NCI-H1694 (cell line): ENCODE results near the gene LCOR.

Experiments
- DNase-seq: peaks from one replicate; lab custom pipeline; 2025; lab: John Stamatoyannopoulos, UW

LCOR gene

GRCh38 chr10:96987842-96988175 lies 155.7 kb downstream of the LCOR start:
- DNase-seq, result no peak

GRCh38 chr10:96988426-96988825 lies 156.3 kb downstream of the LCOR start:
- no peak for DNase-seq

- DNase-seq, result no peak
Observed at GRCh38 chr10:96991313-96991841, 159.3 kb downstream of the LCOR start.

GRCh38 chr10:96992721-96993120 lies 160.6 kb downstream of the LCOR start:
- DNase-seq, result no peak

DNA sequence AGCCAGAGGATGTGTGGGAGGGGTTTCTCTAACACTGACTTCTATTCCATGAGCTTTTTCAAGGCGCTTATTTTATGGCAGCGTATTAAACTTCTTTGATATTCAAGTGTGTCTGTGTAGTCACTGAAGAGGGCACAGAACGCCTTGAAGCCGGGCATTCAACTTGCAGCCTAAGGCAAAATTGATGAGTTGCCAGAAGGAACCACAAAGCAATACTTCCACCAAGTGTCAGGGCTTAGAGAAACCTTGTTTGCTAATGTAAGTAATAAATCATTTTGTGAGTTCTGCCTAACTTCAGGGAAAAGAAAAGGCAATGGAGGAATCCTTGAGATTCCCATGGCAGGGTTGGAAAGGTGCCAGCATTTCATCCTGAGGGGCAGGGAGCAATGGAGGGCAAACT lies 163.8 kb downstream of the LCOR start:
- no peak for DNase-seq

- DNase-seq, result no peak
Observed at GRCh38 chr10:96996275-96996965, 164.3 kb downstream of the LCOR start.

DNA sequence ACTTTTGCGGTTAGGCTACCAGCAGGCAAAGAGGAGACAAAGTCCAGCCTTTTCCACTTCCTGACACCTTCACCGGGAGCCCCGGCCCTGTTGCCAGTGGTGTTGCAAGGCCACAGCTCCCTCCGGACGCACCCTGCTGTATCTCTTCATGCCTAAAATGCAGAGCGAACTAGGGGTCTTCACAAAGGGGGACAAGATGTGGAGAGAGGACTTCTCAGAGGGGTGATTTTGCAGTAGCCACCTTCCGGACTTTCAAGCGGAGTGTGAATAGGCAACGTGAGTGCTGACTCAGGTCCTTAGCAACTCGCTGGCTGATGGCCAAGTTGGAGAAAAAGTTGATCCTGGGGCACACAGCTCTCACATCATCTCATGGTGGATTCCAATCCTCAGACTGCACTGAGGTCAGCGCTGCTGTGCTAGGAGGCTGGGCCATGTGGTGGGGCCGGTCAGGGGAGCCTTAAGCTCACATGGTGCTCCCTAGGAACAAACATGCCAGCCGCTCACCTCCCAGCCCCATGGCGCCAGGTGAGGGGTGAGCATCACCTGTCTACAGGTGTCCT lies 166.3 kb downstream of the LCOR start:
- no peak for DNase-seq

DNA sequence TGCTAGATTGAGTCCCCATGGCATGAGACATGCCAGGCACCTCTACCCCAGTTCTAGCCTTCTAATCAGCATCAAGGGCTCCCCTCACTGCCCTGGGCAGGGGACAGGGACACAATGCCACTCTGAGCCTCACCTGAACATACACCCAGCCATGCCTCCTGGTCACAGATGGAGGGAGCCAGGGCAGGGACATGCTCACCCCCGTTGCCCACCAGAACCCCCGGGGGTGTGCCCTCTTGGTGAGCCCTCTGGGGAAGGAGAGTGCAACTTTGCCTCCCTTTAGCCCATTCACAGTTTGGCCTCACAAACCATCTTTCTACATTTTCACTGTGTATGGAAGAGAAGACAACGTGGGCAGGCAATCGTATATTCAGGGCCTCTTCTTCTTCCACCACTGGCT lies 167.2 kb downstream of the LCOR start:
- no peak for DNase-seq

DNA sequence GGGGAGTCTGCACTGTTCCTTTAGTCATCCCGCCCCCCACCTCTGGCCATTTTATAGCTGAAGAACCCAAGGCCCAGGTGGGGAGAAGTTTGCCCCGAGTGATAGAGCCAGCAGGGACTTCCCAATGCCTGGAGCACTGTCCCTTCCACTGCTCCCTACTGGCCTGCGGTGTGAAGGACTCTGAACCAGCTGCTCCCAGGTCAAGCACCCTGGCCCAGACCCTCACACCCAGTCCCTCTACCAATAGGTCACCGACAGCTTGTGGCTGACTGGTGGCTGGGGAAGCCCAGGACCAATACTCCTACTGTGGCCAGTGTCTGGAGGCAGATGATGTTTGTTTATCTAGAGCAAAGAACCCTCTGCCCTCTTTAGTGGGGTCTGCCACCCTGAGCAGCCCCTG lies 167.9 kb downstream of the LCOR start:
- DNase-seq, result no peak

GRCh38 chr10:97000487-97001182 lies 168.5 kb downstream of the LCOR start:
- no peak for DNase-seq

- no peak for DNase-seq
Observed at GRCh38 chr10:97001183-97001991, 169.3 kb downstream of the LCOR start.

DNA sequence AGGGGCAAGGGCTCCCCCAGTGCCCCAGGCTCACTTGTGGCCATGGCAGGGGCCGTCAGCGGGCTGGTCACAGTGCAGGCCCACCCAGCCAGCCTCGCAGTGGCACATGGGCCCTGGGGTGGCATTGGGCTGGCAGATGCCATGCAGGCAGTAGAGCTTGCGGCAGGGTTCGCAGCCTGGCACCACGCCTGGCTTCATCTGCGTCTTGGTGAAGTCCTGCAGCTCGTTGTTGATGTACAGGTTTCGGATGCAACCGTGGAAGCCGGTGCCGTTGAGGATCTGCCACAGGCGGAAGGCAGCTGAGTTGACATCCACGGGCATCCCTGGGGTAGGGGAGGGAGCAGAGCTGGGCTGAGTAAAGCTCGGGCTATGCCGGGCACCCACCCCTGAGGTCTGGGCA lies 170.6 kb downstream of the LCOR start:
- DNase-seq, result no peak

- no peak for DNase-seq
Observed at GRCh38 chr10:97003151-97003803, 171.2 kb downstream of the LCOR start.

DNA sequence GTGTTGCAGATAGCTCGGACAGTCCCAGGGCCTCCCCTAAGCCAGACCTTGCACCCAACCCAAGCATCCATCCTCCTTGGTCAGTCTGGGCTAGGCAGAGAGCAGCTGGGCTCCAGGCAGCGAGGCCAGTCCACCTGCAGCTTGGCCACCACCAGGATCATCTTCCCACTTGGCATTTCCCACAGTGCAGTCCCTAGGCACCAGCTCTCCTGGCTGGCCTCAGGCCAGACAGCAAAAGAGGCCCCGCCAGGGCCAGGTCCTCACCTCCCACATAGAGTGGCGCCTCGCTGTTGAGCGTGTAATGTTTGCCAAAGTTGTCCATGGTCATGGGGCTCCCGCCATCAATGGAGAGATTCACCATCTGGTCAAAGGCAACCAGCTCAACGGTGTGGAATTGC lies 171.7 kb downstream of the LCOR start:
- DNase-seq, result no peak

- DNase-seq, result no peak
Observed at GRCh38 chr10:97004591-97004990, 172.5 kb downstream of the LCOR start.

GRCh38 chr10:97005349-97005748 lies 173.3 kb downstream of the LCOR start:
- DNase-seq, result no peak

GRCh38 chr10:97006364-97006763 lies 174.3 kb downstream of the LCOR start:
- no peak for DNase-seq

GRCh38 chr10:97007417-97007816 lies 175.3 kb downstream of the LCOR start:
- DNase-seq, result no peak

GRCh38 chr10:97010695-97011206 lies 178.7 kb downstream of the LCOR start:
- DNase-seq, result no peak

DNA sequence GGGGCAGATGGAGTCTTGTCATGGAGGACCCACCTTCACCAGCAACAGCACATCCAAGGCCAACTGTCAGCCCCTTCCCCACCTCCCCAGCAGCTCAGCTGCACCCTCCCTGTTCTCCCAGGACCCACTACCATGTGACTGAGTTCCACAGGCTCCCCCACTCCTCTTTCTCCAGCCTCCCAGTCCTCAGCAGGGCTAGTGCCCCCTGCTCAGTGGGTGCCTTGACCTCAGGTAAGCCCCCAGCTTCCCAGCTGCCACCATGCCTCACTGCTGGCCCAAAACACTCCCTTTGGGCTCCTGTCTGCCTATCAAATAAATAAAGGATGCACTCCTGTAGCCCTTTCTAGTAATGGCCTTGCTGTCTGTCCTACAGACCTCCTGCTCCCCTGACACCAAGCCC lies 179.3 kb downstream of the LCOR start:
- DNase-seq, result no peak

DNA sequence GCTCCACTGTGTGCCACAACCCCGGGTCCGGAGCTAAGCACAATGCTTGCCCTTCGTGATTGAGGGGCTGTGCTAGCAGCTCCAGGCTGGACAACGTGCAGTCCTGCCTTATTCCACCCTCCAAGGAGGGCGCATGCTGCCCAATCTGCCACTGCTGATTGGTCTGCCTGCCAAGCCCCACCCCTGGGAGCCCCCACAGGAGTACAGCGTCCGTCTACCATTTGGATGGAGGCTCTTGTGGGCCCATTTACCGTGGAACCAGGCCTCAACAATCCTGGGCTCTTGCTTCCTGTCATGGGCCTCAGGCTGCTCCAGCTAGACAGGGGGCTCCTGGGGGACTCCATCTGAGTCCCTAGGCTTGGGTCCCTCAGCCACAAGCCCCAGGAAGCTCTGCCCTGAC lies 180.4 kb downstream of the LCOR start:
- DNase-seq, result no peak

- no peak for DNase-seq
Observed at GRCh38 chr10:97013568-97013967, 181.5 kb downstream of the LCOR start.
